ENCODE results near the gene TRMT2B. TPM values are rescaled to one million over a fixed set of nuclear protein-coding genes. Genes with fewer than 3 reads are reported as not detected.
"Not testable (repeated sequence)": the region's sequence is repeated elsewhere in the genome, so short reads cannot be mapped to it uniquely, and the experiment has no call there.

TRMT2B gene
- total and polyA plus RNA-seq, 12 donors: 5.8 to 19.8 (median 12.8) TPM

- no peaks in the 10 kb centered on the region for H3K4me1 ChIP-seq (replicated peaks in 1 of 2)
- DNase-seq: no peak
- intact Hi-C loops (cut with DNase I): no loop called here
- no peak overlapping the region for H3K4me3 ChIP-seq
- H3K9me3 ChIP-seq (replicated peaks in 1 of 3): no peaks in the 10 kb centered on the region
- no peaks in the 10 kb centered on the region for H3K36me3 ChIP-seq (replicated peaks in 1 of 2)
- 58 to 70% (median 67%) methylated on average over 3 of the region's 3 CpGs for WGBS, 4 donors
- no peak for TF ChIP-seq POLR2A (IDR thresholded peaks at IDR 0.05)
- no peak for TF ChIP-seq CTCF (IDR thresholded peaks at IDR 0.05)
- no peak overlapping the region for H3K27ac ChIP-seq
- H3K27me3 ChIP-seq: no peaks in the 10 kb centered on the region
Measured at GRCh38 chrX:101071582-101071981, 19.7 kb upstream of the TRMT2B start.

- H3K4me3 ChIP-seq: no peak overlapping the region
- TF ChIP-seq CTCF (IDR thresholded peaks at IDR 0.05): no peak
- no peak for TF ChIP-seq POLR2A (IDR thresholded peaks at IDR 0.05)
- intact Hi-C loops (cut with DNase I): no loop called here
Measured at GRCh38 chrX:101062176-101062575, 10.3 kb upstream of the TRMT2B start.

GRCh38 chrX:101057093-101057714 lies 5.3 kb upstream of the TRMT2B start:
- H3K36me3 ChIP-seq (replicated peaks in 1 of 2): no peaks in the 10 kb centered on the region
- no peaks in the 10 kb centered on the region for H3K27me3 ChIP-seq
- intact Hi-C loops (cut with DNase I): no loop called here
- WGBS, 4 donors: 76 to 83% (median 81%) methylated on average over 3 of the region's 3 CpGs
- H3K27ac ChIP-seq: no peak overlapping the region
- H3K4me1 ChIP-seq (replicated peaks in 1 of 2): no peaks in the 10 kb centered on the region
- TF ChIP-seq POLR2A (IDR thresholded peaks at IDR 0.05) (no peak), CTCF (IDR thresholded peaks at IDR 0.05) (no peak)
- H3K9me3 ChIP-seq (replicated peaks in 1 of 3): no peaks in the 10 kb centered on the region
- no peak for DNase-seq
- no peak overlapping the region for H3K4me3 ChIP-seq

More at GRCh38 chrX:101062176-101062575, 10.3 kb upstream of the TRMT2B start:
- no peak for DNase-seq
- Histone ChIP-seq H3K27ac (no peak overlapping the region), H3K27me3 (no peaks in the 10 kb centered on the region), H3K9me3 (replicated peaks in 1 of 3) (no peaks in the 10 kb centered on the region), H3K36me3 (replicated peaks in 1 of 2) (no peaks in the 10 kb centered on the region), H3K4me1 (replicated peaks in 1 of 2) (no peaks in the 10 kb centered on the region)

- H3K27ac ChIP-seq; intact Hi-C loops (cut with DNase I); H3K9me3 ChIP-seq (replicated peaks in 1 of 3); H3K36me3 ChIP-seq (replicated peaks in 1 of 2); H3K4me1 ChIP-seq (replicated peaks in 1 of 2); H3K27me3 ChIP-seq; DNase-seq; H3K4me3 ChIP-seq: not testable (repeated sequence)
- WGBS, 4 donors: 58 to 91% (median 80%) methylated on average over 4 of the region's 4 CpGs
Measured at GRCh38 chrX:101056551-101056950, 4.6 kb upstream of the TRMT2B start.

GRCh38 chrX:101051153-101051548 lies 760 bp downstream of the TRMT2B start:
- H3K9me3 ChIP-seq (replicated peaks in 1 of 3): no peaks in the 10 kb centered on the region
- TF ChIP-seq CTCF (IDR thresholded peaks at IDR 0.05): no peak
- TF ChIP-seq POLR2A (IDR thresholded peaks at IDR 0.05): no peak
- peak overlapping the region; percentile 51 to 83 (median 64) for H3K4me3 ChIP-seq
- intact Hi-C loops (cut with DNase I): no loop called here
- peak in 2 of 7 donors; percentile 15 to 45 for DNase-seq
- WGBS, 4 donors: 14 to 40% (median 30%) methylated on average over 5 of the region's 5 CpGs
- H3K36me3 ChIP-seq (replicated peaks in 1 of 2): no peaks in the 10 kb centered on the region
- H3K27me3 ChIP-seq: no peaks in the 10 kb centered on the region
- peak overlapping the region in 4 of 5 donors; percentile 60 to 93 (median 84) for H3K27ac ChIP-seq
- no peaks in the 10 kb centered on the region for H3K4me1 ChIP-seq (replicated peaks in 1 of 2)

All from adrenal gland (tissue), 12 donors.